ENCODE measurements around the gene RANBP3. TPM values are rescaled to one million over a fixed set of nuclear protein-coding genes. Genes with fewer than 3 reads are reported as not detected.
A peak's percentile ranks its signal among the peaks of the same experiment; 100 is the strongest.

Gene RANBP3
- total and polyA plus RNA-seq, 2 of the 8 experiments (the other 6 are each of a cell fraction or from before 2014, with no cell fraction given): 95.4 to 122 TPM

DNA sequence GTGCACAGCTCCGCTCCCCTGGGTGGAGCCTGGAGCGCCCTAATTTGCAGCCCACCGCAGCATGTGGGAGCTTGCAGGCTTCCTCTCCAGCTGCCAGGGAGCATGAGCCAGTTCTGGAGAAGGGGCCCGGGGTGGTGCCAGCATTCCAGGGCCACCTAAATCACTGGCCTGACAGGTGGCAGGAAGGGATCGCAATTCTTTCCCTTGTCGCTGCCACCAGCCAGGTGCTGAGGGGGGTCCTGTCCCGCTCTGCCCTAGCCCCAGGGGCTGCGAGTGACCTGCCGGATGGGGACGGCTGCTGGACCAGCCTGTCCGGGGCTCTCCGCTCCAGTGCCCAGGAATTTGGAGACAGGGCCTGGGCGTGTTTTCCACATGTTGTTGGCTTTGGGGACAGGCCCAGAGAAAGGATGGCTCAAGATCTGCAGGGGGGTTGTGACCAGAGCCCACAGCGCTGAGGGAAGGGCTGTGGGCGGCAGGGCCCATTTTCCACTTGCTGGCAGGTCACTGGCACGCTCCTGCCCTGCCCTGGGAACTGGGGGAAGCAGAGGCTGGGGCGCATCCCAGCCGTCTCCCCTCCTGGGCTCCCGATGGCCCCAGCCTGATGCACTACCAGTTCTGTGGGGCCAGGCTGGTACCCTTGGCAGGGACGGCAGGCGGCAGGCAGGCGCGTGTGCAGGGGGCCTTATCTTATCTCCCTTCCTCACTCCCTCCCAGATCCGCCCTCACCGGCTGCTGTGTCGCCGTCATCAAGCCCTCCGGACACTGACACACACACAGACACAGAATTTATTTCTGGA is 83.8 kb downstream of the RANBP3 start:
- Histone ChIP-seq H3K14ac (ENCODE audit: insufficient read length) (no peak overlapping the region), H3K23me2 (ENCODE audit: low read depth, low read length) (no peaks in the 10 kb centered on the region), H3K56ac (replicated peaks; ENCODE audit: insufficient read length, low read depth, low read length) (no peak overlapping the region), H3K27me3 (replicated peaks in 1 of 4; ENCODE audit: control insufficient read depth in 3 of 4, extremely low read depth in 1 of 4, insufficient read depth in 3 of 4, low read length in 3 of 4) (peaks cover 0 to 1% (median 0%) of the 10 kb centered on the region in 4 experiments; a peak in 3 of 7 replicates), H2BK120ac (replicated peaks; ENCODE audit: low read depth, low read length) (no peak overlapping the region), H3K18ac (ENCODE audit: extremely low read depth, low read length) (no peak overlapping the region), H2BK5ac (ENCODE audit: low read depth, low read length) (no peak overlapping the region), H3K79me1 (ENCODE audit: low read depth, low read length) (peaks cover 2% of the 10 kb centered on the region; the same call in 1 of the 2 replicates), H3K36me3 (ENCODE audit: control insufficient read depth in 2 of 4, insufficient read depth in 4 of 4, low read length in 3 of 4) (peaks cover 0 to 16% (median 8%) of the 10 kb centered on the region in 4 experiments; a peak in 5 of 8 replicates), H2AFZ (ENCODE audit: low read length) (no peak overlapping the region), H3K4me1 (replicated peaks in 1 of 4; ENCODE audit: control insufficient read depth in 3 of 4, insufficient read depth in 4 of 4, low read length in 3 of 4) (peaks cover 0 to 11% (median 4%) of the 10 kb centered on the region in 4 experiments; a peak in 5 of 7 replicates), H3K23ac (ENCODE audit: insufficient read length) (no peak overlapping the region), H2BK12ac (ENCODE audit: low read depth, low read length) (no peak overlapping the region), H3K9me3 (ENCODE audit: insufficient read depth in 2 of 2, low read depth in 1 of 2, low read length in 1 of 2) (no peaks in the 10 kb centered on the region), H4K5ac (ENCODE audit: insufficient read length, low read depth, low read length) (no peak overlapping the region), H3K9ac (replicated peaks in 1 of 4; ENCODE audit: extremely low read depth in 1 of 4, low read depth in 3 of 4, low read length in 3 of 4) (no peak overlapping the region), H3K4me3 (ENCODE audit: extremely low read depth in 1 of 4, insufficient read depth in 2 of 4, low read depth in 3 of 4, low read length in 4 of 4) (no peak overlapping the region), H4K91ac (replicated peaks; ENCODE audit: insufficient read length, low read length) (no peak overlapping the region), H4K20me1 (replicated peaks in 1 of 2; ENCODE audit: control insufficient read depth in 1 of 2, insufficient read depth in 2 of 2, low read length in 2 of 2) (peaks cover 5 to 16% of the 10 kb centered on the region in 2 experiments), H3K27ac (ENCODE audit: low read depth, low read length) (no peak overlapping the region), H2BK15ac (ENCODE audit: low read length) (no peak overlapping the region), H3K4ac (replicated peaks; ENCODE audit: insufficient read length, low read depth, low read length) (no peak overlapping the region), H3K79me2 (ENCODE audit: control insufficient read depth in 1 of 2, insufficient read depth in 2 of 2, low read length in 2 of 2) (peaks cover 0 to 5% of the 10 kb centered on the region in 2 experiments; a peak in 1 of 4 replicates), H2BK20ac (ENCODE audit: low read length) (no peak overlapping the region), H2AK5ac (ENCODE audit: low read depth, low read length) (no peak overlapping the region), H4K8ac (ENCODE audit: extremely low read depth, insufficient read depth, low read length) (peak overlapping the region; percentile 25; the same call in 1 of the 2 replicates), H3K4me2 (ENCODE audit: insufficient read depth in 1 of 2, low read depth in 2 of 2, low read length in 2 of 2) (no peak overlapping the region)
- TF ChIP-seq PHF8 (conservative IDR thresholded peaks at IDR 0.05; ENCODE audit: low read depth, low read length): no peak
- TF ChIP-seq CBX5 (IDR thresholded peaks at IDR 0.05; ENCODE audit: low read depth, low read length): no peak
- no peak for TF ChIP-seq CBX8 (IDR thresholded peaks at IDR 0.05; ENCODE audit: borderline replicate concordance, low read depth, low read length)
- TF ChIP-seq ZNF274 (IDR thresholded peaks at IDR 0.05; ENCODE audit: borderline replicate concordance, extremely low read depth, low read length): no peak
- no peak for TF ChIP-seq CREB1 (IDR thresholded peaks at IDR 0.05)
- no peak for TF ChIP-seq TEAD4 (IDR thresholded peaks at IDR 0.05; ENCODE audit: low read depth, low read length)
- TF ChIP-seq TBP (IDR thresholded peaks at IDR 0.05; ENCODE audit: low read depth, low read length): no peak
- TF ChIP-seq EP300 (IDR thresholded peaks at IDR 0.05; ENCODE audit: borderline replicate concordance in 1 of 2, low read depth in 2 of 2, low read length in 2 of 2): no peak
- no peak for TF ChIP-seq KDM1A (IDR thresholded peaks at IDR 0.05; ENCODE audit: borderline replicate concordance, low read length)
- no peak for FAIRE-seq
- ChIA-PET POLR2A (ENCODE audit: partially characterized antibody) (interaction anchor here (0.7 to 5.3 kb wide), 7 partner anchors 8 to 90 kb away, joined by 3 to 49 read pairs (median 4); partner anchors contain the start of genes NDUFA11, NRTN and VMAC), CTCF (ENCODE audit: partially characterized antibody) (interaction anchor here (0.6 to 2.7 kb wide), 4 partner anchors 66 to 1809 kb away, joined by 3 to 9 read pairs (median 6); no protein-coding TSS in a partner anchor)
- WGBS, 2 experiments (ENCODE audit: extremely low coverage in 1 of 2, insufficient coverage in 1 of 2, insufficient read length in 1 of 2, insufficient replicate concordance in 2 of 2, low coverage in 1 of 2, low lambda C conversion rate in 2 of 2, missing lambda C conversion rate in 1 of 2): 88% methylated on average over 28 of the region's 28 CpGs; no CpG with 5 or more reads in 1 of the 2 experiments
- DNase-seq (ENCODE audit: low read depth in 1 of 2, low spot score in 2 of 2): no peak

Data from H1 (cell line).